H1 (cell line): Measurements from ENCODE around the gene WASF3. TPM values are rescaled to one million over a fixed set of nuclear protein-coding genes. Genes with fewer than 3 reads are reported as not detected.

Experiments used
- CTCF ChIA-PET: fragments of 300-600 bp; sonication (Branson Sonifier 250); formaldehyde crosslinking; loops from one replicate; lab custom pipeline; 2021; ENCODE audit not compliant: partially characterized antibody; lab: Charles Lee
- POLR2A ChIA-PET: fragments of 300-600 bp; sonication (Branson Sonifier 250); formaldehyde crosslinking; loops from one replicate; lab custom pipeline; 2021; ENCODE audit warnings: inconsistent platforms; ENCODE audit not compliant: partially characterized antibody; lab: Charles Lee
- DNase-seq, 2 experiments: peaks; one replicate each; pipeline versions ENCODE4 v3.0.0 to v3.0.0-alpha.2; 2010 to 2022; ENCODE audit warnings: low spot score in 2 of 2, low read depth in 1 of 2, mixed read lengths in 1 of 2
- FAIRE-seq: peaks from 2 replicates; lab custom pipeline; 2011; peaks lifted over from hg19 to GRCh38; lab: Jason Lieb, UNC
- H2AFZ ChIP-seq: 2 replicates; pipeline ENCODE4 v1.8.1; 2012; ENCODE audit warnings: low read length, inconsistent platforms
- H2AK5ac ChIP-seq: 2 replicates; pipeline ENCODE4 v1.6.1; 2013; ENCODE audit warnings: low read depth, low read length
- H2BK120ac ChIP-seq: replicated peaks from 2 replicates; pipeline ENCODE3; 2013; ENCODE audit warnings: low read depth, low read length, inconsistent platforms
- H2BK12ac ChIP-seq: 2 replicates; pipeline ENCODE4 v1.6.1; 2013; ENCODE audit warnings: low read depth, low read length
- H2BK15ac ChIP-seq: 2 replicates; pipeline ENCODE4 v1.6.1; 2013; ENCODE audit warnings: low read length
- H2BK20ac ChIP-seq: 2 replicates; pipeline ENCODE4 v1.6.1; 2013; ENCODE audit warnings: low read length
- H2BK5ac ChIP-seq: 2 replicates; pipeline ENCODE4 v1.6.1; 2013; ENCODE audit warnings: low read depth, low read length
- H3K14ac ChIP-seq: 2 replicates; pipeline ENCODE4 v1.6.1; 2013; ENCODE audit warnings: inconsistent platforms; ENCODE audit not compliant: insufficient read length
- H3K18ac ChIP-seq: 2 replicates; pipeline ENCODE4 v1.6.1; 2013; ENCODE audit warnings: low read length; ENCODE audit errors: extremely low read depth
- H3K23ac ChIP-seq: 2 replicates; pipeline ENCODE4 v1.6.1; 2013; ENCODE audit warnings: inconsistent platforms; ENCODE audit not compliant: insufficient read length
- H3K23me2 ChIP-seq: 2 replicates; pipeline ENCODE4 v1.6.1; 2013; ENCODE audit warnings: low read depth, low read length
- H3K27ac ChIP-seq: 2 replicates; pipeline ENCODE4 v1.6.1; 2011; ENCODE audit warnings: low read depth, low read length, inconsistent platforms
- H3K27me3 ChIP-seq, 4 experiments: replicated peaks in 1 of 4; 1 replicate in 1 of 4; 2 replicates in 3 of 4; pipeline versions ENCODE4 v1.6.1 to v1.8.1; 2011 to 2013; ENCODE audit warnings: low read length in 3 of 4, mild to moderate bottlenecking in 3 of 4, inconsistent platforms in 2 of 4, mixed read lengths in 2 of 4, moderate library complexity in 1 of 4; ENCODE audit not compliant: control insufficient read depth in 3 of 4, insufficient read depth in 3 of 4; ENCODE audit errors: extremely low read depth in 1 of 4
- H3K36me3 ChIP-seq, 4 experiments: 2 replicates each; pipeline versions ENCODE4 v1.6.1 to v1.8.1; 2011 to 2013; ENCODE audit warnings: mild to moderate bottlenecking in 4 of 4, low read length in 3 of 4, moderate library complexity in 2 of 4, control low read depth in 1 of 4, inconsistent platforms in 1 of 4; ENCODE audit not compliant: insufficient read depth in 4 of 4, control insufficient read depth in 2 of 4
- H3K4ac ChIP-seq: replicated peaks from 2 replicates; pipeline ENCODE3; 2013; ENCODE audit warnings: low read length, low read depth, mixed read lengths, inconsistent platforms; ENCODE audit not compliant: insufficient read length
- H3K4me1 ChIP-seq, 4 experiments: replicated peaks in 1 of 4; 1 replicate in 1 of 4; 2 replicates in 3 of 4; pipeline versions ENCODE4 v1.6.1 to v1.8.1; 2011 to 2013; ENCODE audit warnings: low read length in 3 of 4, inconsistent platforms in 2 of 4, mixed read lengths in 1 of 4; ENCODE audit not compliant: insufficient read depth in 4 of 4, control insufficient read depth in 3 of 4
- H3K4me2 ChIP-seq, 2 experiments: 2 replicates each; pipeline versions ENCODE4 v1.6.1 to v1.8.1; 2011 to 2013; ENCODE audit warnings: low read depth in 2 of 2, low read length in 2 of 2, control low read depth in 1 of 2, inconsistent platforms in 1 of 2, mild to moderate bottlenecking in 1 of 2; ENCODE audit not compliant: insufficient read depth in 1 of 2
- H3K4me3 ChIP-seq, 4 experiments: fragments of 200-600, 300-600 bp in 1 of 4; sonication (generic), shearing (Covaris generic), sonication (Bioruptor Twin) in 1 of 4; 2 replicates each; pipeline versions ENCODE4 v1.5.1 to v1.8.1; 2011 to 2016; ENCODE audit warnings: low read length in 4 of 4, low read depth in 3 of 4, control low read depth in 2 of 4, inconsistent platforms in 2 of 4, mild to moderate bottlenecking in 2 of 4, mixed read lengths in 1 of 4, moderate library complexity in 1 of 4; ENCODE audit not compliant: insufficient read depth in 2 of 4; ENCODE audit errors: extremely low read depth in 1 of 4
- H3K56ac ChIP-seq: replicated peaks from 2 replicates; pipeline ENCODE3; 2013; ENCODE audit warnings: low read depth, mild to moderate bottlenecking, mixed read lengths, low read length, inconsistent platforms; ENCODE audit not compliant: insufficient read length
- H3K79me1 ChIP-seq: 2 replicates; pipeline ENCODE4 v1.6.1; 2013; ENCODE audit warnings: low read depth, low read length, control low read depth
- H3K79me2 ChIP-seq, 2 experiments: 2 replicates each; pipeline versions ENCODE4 v1.6.1 to v1.8.1; 2012 to 2013; ENCODE audit warnings: low read length in 2 of 2, mild to moderate bottlenecking in 2 of 2, inconsistent platforms in 1 of 2; ENCODE audit not compliant: insufficient read depth in 2 of 2, control insufficient read depth in 1 of 2
- H3K9ac ChIP-seq, 4 experiments: replicated peaks in 1 of 4; 1 replicate in 1 of 4; 2 replicates in 3 of 4; pipeline versions ENCODE4 v1.6.1 to v1.8.1; 2011 to 2013; ENCODE audit warnings: low read depth in 3 of 4, low read length in 3 of 4, control low read depth in 2 of 4, mild to moderate bottlenecking in 2 of 4, moderate library complexity in 2 of 4, inconsistent platforms in 1 of 4; ENCODE audit errors: extremely low read depth in 1 of 4
- H3K9me3 ChIP-seq, 2 experiments: 2 replicates each; pipeline versions ENCODE4 v1.6.1 to v1.8.1; 2012 to 2013; ENCODE audit warnings: mild to moderate bottlenecking in 2 of 2, moderate library complexity in 2 of 2, control low read depth in 1 of 2, inconsistent platforms in 1 of 2, low read depth in 1 of 2, low read length in 1 of 2, mixed read lengths in 1 of 2; ENCODE audit not compliant: insufficient read depth in 2 of 2
- H4K20me1 ChIP-seq, 2 experiments: replicated peaks in 1 of 2; 2 replicates each; pipeline versions ENCODE3 to v1.8.1; 2011 to 2013; ENCODE audit warnings: inconsistent platforms in 2 of 2, low read length in 2 of 2, mild to moderate bottlenecking in 1 of 2; ENCODE audit not compliant: insufficient read depth in 2 of 2, control insufficient read depth in 1 of 2
- H4K5ac ChIP-seq: 2 replicates; pipeline ENCODE4 v1.6.1; 2013; ENCODE audit warnings: low read length, low read depth, mixed read lengths, inconsistent platforms; ENCODE audit not compliant: insufficient read length
- H4K8ac ChIP-seq: 2 replicates; pipeline ENCODE4 v1.8.0; 2013; ENCODE audit warnings: mild to moderate bottlenecking, moderate library complexity, low read length, inconsistent platforms; ENCODE audit not compliant: insufficient read depth; ENCODE audit errors: extremely low read depth
- H4K91ac ChIP-seq: replicated peaks from 2 replicates; pipeline ENCODE3; 2013; ENCODE audit warnings: low read length, mixed read lengths, inconsistent platforms; ENCODE audit not compliant: insufficient read length
- BACH1 ChIP-seq: IDR thresholded peaks from 2 replicates; pipeline ENCODE4 v1.6.1; 2012; ENCODE audit warnings: low read length, improper control_type of control experiment
- BCL11A ChIP-seq, 2 experiments: IDR thresholded peaks; one replicate each; pipeline ENCODE4 v1.6.1; 2011; ENCODE audit warnings: low read depth in 2 of 2, low read length in 2 of 2, mild to moderate bottlenecking in 2 of 2
- CHD1 ChIP-seq: IDR thresholded peaks from 2 replicates; pipeline ENCODE4 v1.6.1; 2012; ENCODE audit warnings: low read depth, low read length, improper control_type of control experiment
- CTBP2 ChIP-seq: IDR thresholded peaks from 2 replicates; pipeline ENCODE4 v1.7.0; 2011; ENCODE audit warnings: borderline replicate concordance, mild to moderate bottlenecking, moderate library complexity, mixed read lengths, low read length; ENCODE audit not compliant: insufficient read depth, insufficient read length
- EGR1 ChIP-seq: IDR thresholded peaks from 2 replicates; pipeline ENCODE4 v1.6.1; 2011; ENCODE audit warnings: low read depth, low read length, borderline replicate concordance
- JUN ChIP-seq: IDR thresholded peaks from 2 replicates; pipeline ENCODE4 v1.6.1; 2011; ENCODE audit warnings: low read depth, mild to moderate bottlenecking, improper control_type of control experiment, low read length
- JUND ChIP-seq: IDR thresholded peaks from 2 replicates; pipeline ENCODE4 v1.6.1; 2011; ENCODE audit warnings: mild to moderate bottlenecking, improper control_type of control experiment, low read length
- RFX5 ChIP-seq: IDR thresholded peaks from 2 replicates; pipeline ENCODE4 v1.6.1; 2011; ENCODE audit warnings: low read depth, low read length, improper control_type of control experiment, borderline replicate concordance
- RXRA ChIP-seq: IDR thresholded peaks from 2 replicates; pipeline ENCODE4 v1.6.1; 2011; ENCODE audit warnings: low read depth, mild to moderate bottlenecking, low read length, moderate library complexity; ENCODE audit not compliant: insufficient read depth
- SIX5 ChIP-seq: IDR thresholded peaks from 2 replicates; pipeline ENCODE4 v1.6.1; 2011; ENCODE audit warnings: mild to moderate bottlenecking, low read depth, low read length
- TAF1 ChIP-seq: IDR thresholded peaks from 2 replicates; pipeline ENCODE4 v1.6.1; 2011; ENCODE audit warnings: mild to moderate bottlenecking, low read depth, low read length
- ZNF274 ChIP-seq: IDR thresholded peaks from 2 replicates; pipeline ENCODE4 v1.7.0; 2012; ENCODE audit warnings: low read length, borderline replicate concordance; ENCODE audit errors: extremely low read depth
- whole genome bisulfite sequencing, 2 experiments: shearing (Covaris generic) in 1 of 2; methylation state at CpG; one replicate each; pipeline versions ENCODE4 v1.1.6 to v1.1.7; 2013 to 2015; ENCODE audit warnings: low lambda C conversion rate in 2 of 2, mixed read lengths in 2 of 2, inconsistent platforms in 1 of 2, low coverage in 1 of 2, missing lambda C conversion rate in 1 of 2; ENCODE audit not compliant: insufficient replicate concordance in 2 of 2, insufficient coverage in 1 of 2, insufficient read length in 1 of 2; ENCODE audit errors: extremely low coverage in 1 of 2, missing lambda C conversion rate in 1 of 2; 5-methylcytosine and 5-hydroxymethylcytosine counted together
- polyA plus RNA-seq, 7 experiments: library from polyadenylated mRNA; depleted of rRNA in 3 of 7; stranded (reverse) in 5 of 7; unstranded in 2 of 7; fragments of >200 nt in 5 of 7; fragments of 200-250 nt in 2 of 7; gene quantifications; 1 replicate in 5 of 7; 2 replicates in 1 of 7; 4 replicates in 1 of 7; pipeline versions ENCODE4 v1.2.1 to v1.2.3, GENCODE V29; 2011 to 2013; ENCODE audit warnings: missing spikeins in 2 of 7, mixed read lengths in 2 of 7
- total RNA-seq: library from RNA; stranded (reverse); fragmentation: NEBNext Ultra II Directional; extraction: Animal tissue kit (Norgen Biotek cat#: 25700); gene quantifications from 2 replicates; pipeline ENCODE4 v1.2.1, GENCODE V29; 2021
- TF ChIP-seq, protein P1 (sequence below): IDR thresholded peaks from 2 replicates; pipeline ENCODE4 v1.6.1; 2012; ENCODE audit warnings: low read length, inconsistent platforms

Gene WASF3
- total and polyA plus RNA-seq, 2 of the 8 experiments (the other 6 are each of a cell fraction or from before 2014, with no cell fraction given), result 18.7 to 39.8 TPM

DNA sequence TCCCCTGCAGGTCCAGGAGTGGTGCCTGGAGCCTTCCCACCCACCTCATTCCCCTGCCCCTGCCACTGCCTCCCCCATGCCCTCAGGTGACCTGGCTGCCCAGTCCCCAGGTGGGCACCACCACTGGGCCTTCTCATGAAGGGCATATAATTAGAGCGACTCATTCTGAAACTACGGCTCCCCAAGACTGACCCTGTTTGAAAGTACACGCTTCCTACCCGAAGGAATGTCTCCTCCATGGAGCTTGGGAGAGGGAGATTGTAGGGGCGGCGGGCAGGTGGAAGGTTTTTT is 150.5 kb downstream of the WASF3 start:
- Histone ChIP-seq H3K23ac (no peak overlapping the region), H2AFZ (no peak overlapping the region), H3K9me3 (peaks cover 4 to 7% of the 10 kb centered on the region in 2 experiments; a peak in 2 of 4 replicates), H4K8ac (peak overlapping the region; percentile 18; the same call in 1 of the 2 replicates), H4K5ac (no peak overlapping the region), H2BK120ac (no peak overlapping the region), H3K56ac (no peak overlapping the region), H2AK5ac (no peak overlapping the region), H2BK15ac (no peak overlapping the region), H4K20me1 (no peaks in the 10 kb centered on the region), H3K27ac (no peak overlapping the region), H3K27me3 (no peaks in the 10 kb centered on the region), H3K79me1 (no peaks in the 10 kb centered on the region), H3K4me1 (peaks cover 1 to 10% (median 4%) of the 10 kb centered on the region in 4 experiments; a peak in 5 of 7 replicates), H3K14ac (no peak overlapping the region), H3K18ac (no peak overlapping the region), H3K23me2 (no peaks in the 10 kb centered on the region), H2BK12ac (no peak overlapping the region), H3K9ac (no peak overlapping the region), H3K36me3 (no peaks in the 10 kb centered on the region), H3K4me2 (no peak overlapping the region), H2BK5ac (no peak overlapping the region), H4K91ac (no peak overlapping the region), H2BK20ac (no peak overlapping the region), H3K79me2 (no peaks in the 10 kb centered on the region), H3K4ac (no peak overlapping the region), H3K4me3 (no peak overlapping the region)
- POLR2A ChIA-PET, result no interaction called here
- no peak for DNase-seq
- 93% methylated on average over 6 of the region's 6 CpGs; no CpG with 5 or more reads in 1 of the 2 experiments for WGBS, 2 experiments
- no peak for TF ChIP-seq TAF1
- TF ChIP-seq RXRA, result no peak
- no peak for TF ChIP-seq CTBP2
- TF ChIP-seq BACH1, result no peak
- TF ChIP-seq, protein P1, sequence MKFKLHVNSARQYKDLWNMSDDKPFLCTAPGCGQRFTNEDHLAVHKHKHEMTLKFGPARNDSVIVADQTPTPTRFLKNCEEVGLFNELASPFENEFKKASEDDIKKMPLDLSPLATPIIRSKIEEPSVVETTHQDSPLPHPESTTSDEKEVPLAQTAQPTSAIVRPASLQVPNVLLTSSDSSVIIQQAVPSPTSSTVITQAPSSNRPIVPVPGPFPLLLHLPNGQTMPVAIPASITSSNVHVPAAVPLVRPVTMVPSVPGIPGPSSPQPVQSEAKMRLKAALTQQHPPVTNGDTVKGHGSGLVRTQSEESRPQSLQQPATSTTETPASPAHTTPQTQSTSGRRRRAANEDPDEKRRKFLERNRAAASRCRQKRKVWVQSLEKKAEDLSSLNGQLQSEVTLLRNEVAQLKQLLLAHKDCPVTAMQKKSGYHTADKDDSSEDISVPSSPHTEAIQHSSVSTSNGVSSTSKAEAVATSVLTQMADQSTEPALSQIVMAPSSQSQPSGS, result no peak
- TF ChIP-seq BCL11A (IDR thresholded peaks at IDR 0.05; ENCODE audit: low read depth in 2 of 2, low read length in 2 of 2), result no peak
- no peak for TF ChIP-seq RFX5
- TF ChIP-seq JUN, result no peak
- no peak for TF ChIP-seq EGR1
- TF ChIP-seq SIX5, result no peak
- no peak for TF ChIP-seq CHD1
- TF ChIP-seq ZNF274, result no peak
- no peak for TF ChIP-seq JUND
- no peak for FAIRE-seq
- CTCF ChIA-PET, result interaction anchor here (0.6 to 11.9 kb wide), 22 partner anchors 9 to 532 kb away, joined by 3 to 131 read pairs (median 3); no protein-coding TSS in a partner anchor
